GM10266 (cell line): ENCODE data around the gene RNU6-1.

Experiments
- DNase-seq: peaks from one replicate; pipeline ENCODE4 v3.0.0; 2012; ENCODE audit errors: extremely low spot score
- TF ChIP-seq, protein P1 (sequence below): IDR thresholded peaks from 2 replicates; pipeline ENCODE4 v1.5.1; 2012; ENCODE audit warnings: mild to moderate bottlenecking, low read depth; ENCODE audit not compliant: control insufficient read depth, insufficient read depth; ENCODE audit errors: missing control alignments

RNU6-1 gene

DNA sequence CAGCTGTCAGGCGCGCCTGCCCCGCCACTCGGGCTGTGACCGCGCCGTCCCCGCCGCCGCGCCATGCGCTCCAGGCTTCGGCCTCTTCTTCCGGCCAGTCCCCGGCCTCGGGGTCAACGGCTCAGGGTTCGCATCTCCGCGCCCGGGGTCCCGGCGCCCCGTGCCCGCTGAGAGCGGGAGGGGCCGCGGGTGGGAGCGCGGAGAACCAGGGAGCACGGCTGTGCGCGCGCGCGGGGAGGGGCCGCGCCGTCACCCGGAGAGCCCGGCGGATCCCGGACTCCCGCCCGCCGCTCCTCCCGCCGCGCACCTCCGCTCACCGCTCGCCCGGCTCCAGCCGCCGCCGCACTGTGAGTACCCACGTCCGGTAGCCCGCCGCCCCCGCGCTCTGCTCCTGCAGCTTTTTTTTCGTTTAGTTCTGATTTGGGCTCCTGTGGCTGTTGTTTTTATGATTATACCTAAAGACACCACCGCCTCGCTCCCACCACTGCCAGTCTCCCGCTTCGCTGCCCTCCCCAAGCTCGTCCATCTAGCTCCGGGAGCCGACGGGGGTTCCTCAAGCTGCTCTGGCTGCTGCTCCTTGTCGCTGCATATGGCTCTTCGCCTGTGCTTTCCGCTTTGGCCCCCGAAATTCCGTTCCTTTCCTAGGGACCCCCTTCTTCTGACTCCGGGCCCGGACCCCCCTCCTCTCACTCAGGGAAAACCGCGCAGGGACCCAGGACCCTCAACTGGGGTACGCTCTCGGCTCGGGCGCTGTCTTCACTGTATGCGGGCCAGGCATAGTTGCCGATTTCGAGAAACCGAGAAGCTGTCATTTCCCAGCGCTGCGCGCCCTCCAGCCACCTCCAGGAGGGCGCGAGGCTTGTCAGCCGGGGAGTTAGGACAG, 16.3 kb downstream of the RNU6-1 start:
- TF ChIP-seq, protein P1, sequence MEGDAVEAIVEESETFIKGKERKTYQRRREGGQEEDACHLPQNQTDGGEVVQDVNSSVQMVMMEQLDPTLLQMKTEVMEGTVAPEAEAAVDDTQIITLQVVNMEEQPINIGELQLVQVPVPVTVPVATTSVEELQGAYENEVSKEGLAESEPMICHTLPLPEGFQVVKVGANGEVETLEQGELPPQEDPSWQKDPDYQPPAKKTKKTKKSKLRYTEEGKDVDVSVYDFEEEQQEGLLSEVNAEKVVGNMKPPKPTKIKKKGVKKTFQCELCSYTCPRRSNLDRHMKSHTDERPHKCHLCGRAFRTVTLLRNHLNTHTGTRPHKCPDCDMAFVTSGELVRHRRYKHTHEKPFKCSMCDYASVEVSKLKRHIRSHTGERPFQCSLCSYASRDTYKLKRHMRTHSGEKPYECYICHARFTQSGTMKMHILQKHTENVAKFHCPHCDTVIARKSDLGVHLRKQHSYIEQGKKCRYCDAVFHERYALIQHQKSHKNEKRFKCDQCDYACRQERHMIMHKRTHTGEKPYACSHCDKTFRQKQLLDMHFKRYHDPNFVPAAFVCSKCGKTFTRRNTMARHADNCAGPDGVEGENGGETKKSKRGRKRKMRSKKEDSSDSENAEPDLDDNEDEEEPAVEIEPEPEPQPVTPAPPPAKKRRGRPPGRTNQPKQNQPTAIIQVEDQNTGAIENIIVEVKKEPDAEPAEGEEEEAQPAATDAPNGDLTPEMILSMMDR, result no peak
- DNase-seq, result peak; percentile 61

DNA sequence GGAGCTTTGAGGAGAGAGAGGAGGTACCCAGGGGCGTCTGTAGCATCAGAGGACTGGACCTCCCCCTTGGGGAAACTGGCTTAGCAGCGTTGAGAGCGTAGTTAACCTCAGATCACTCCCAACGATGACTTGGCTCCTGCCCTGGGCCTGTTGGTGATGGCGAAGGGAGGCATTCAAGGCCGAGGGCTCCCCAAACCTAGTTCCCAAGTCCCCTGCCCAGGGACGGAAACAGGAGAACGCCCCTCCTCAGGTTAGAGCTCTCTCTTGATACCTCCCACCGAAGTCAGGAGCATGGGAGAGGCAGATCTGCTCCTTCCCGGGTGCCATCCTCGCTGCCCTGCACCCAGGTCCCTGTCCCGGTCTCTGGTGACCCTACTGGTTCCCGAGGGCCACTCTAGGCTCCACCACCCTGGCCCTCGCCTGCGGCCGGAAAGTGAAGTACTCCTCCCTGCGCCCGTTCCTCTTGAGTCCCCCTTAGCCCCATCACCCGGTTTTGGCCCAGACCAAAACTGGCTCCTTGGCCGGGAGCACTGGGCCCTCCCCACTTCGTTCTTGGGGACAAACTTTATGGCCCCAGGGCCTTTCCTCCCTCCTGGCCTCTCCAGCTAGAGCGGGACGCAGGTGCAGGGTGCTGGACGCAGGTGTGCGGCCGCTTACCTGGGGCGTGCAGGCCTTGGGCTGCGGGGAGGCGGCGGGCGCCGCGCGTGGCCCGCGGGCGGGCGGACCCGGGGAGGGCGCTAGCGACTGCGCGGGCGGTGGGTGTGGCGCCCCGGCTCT, 17.1 kb downstream of the RNU6-1 start:
- TF ChIP-seq, protein P1, result no peak
- DNase-seq, result peak; percentile 51

DNA sequence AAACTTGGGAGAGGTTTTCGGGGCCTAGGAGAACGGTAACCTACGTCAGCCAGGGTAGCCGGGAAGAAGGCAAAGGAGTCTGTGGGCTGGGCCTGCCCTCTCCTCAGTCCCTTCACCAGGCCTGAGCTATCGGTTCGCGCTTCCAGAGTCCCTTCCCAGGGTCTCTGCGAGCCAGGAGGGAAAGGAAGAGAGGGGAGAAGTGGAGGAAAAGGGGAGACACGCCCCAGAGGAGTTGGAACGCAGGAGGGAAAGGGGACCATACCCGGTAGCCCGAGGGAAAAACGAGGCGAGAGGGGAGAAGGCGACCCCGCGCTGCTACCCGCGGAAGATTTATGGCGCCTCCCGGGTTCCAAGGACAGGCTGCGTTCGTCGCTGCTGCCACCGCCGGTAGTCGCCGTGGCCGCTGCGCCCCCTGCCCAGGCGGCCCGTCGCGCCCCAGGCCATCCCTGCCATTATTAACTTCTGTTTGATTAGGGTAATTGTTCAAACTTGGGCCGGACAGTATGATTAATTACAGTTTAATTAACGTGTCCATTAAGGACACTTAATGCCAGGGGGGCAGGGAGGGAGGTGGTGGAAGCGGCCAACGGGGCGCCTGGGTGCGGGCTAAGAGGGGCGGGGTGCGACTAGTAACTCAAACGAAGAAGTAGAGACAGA, 17.9 kb downstream of the RNU6-1 start:
- TF ChIP-seq, protein P1, result no peak
- peak; percentile 42 for DNase-seq

DNA sequence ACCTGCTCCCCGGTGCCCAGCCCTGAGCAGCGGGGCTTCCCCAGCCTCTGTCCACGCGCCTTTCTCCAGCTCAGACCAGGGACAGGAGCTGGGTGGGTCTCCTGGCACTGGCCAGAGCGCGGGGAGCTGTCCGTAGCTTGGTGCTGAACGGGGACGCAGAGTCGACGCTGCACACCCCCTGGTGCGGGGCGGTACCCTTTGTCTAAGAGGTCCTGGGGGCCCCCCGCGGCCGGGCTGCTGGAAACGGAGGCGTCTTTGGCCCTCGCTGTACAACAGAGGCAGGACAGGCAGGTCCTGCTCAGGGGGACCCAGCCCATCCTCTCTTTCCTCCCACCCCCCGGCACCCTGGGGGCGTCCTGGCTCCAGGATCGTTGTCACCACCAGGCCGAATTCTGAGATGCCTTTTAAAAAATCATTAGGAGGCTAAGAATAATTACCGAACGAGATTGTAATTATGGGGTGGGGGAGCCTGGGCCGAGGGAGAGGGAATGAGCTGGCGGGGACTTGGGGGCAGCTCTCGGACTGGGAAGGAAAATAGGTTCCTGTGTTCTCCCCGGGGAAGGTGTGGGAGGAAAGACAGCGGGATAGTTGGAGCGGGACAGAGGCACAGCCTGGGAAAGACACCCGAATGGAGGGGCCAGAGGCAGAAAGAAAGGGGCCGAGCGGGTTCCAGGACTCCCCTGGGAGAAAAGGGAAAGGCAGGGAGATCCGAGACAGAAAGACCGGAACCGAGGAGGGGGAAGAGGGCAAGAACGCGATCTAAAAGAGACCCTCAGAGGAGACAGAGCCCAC, 18.7 kb downstream of the RNU6-1 start:
- peak; percentile 80 for DNase-seq
- TF ChIP-seq, protein P1, result no peak

DNA sequence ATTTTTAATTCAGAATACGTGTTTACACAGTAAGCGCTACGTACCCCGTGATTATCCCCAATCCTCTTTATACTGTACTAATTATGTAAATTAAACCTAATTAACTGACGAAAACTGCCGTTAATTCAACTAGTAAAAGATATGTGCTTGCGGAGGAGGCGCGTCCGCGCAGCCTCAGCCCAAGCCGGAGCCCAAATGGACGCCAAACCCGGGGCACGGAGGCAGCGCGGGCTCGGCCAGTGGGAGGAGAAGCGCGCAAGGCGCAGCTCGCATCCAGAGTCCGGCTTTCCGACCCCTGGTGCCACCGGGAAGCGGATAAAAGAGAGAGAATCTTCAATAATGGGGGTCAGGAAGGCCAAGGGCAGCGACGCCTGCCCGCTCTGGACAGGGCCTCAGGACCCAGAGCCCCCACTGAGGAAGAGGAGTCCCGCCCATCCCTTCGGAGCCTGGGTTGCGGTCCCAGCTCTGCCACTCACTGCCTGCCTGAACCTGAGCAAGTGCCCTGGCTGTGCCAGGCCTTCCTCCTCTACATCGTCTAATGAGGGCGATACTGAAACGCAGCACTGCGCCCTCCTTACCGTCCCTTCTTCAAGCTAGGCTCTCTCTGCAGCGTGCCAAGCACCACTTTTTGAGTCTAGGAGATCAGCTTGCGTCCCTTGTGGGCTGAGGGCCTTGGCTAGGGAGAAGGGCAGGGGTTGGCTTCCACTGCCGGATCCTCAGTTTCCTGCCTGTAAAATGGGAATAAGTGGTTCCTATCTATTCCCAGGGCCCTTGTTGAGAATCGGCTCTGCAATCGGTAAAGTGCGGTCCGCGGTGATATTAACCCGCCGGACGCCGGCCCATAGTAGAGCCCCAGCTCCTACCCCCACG, 19.5 kb downstream of the RNU6-1 start:
- TF ChIP-seq, protein P1, result no peak
- peak; percentile 26 for DNase-seq

DNA sequence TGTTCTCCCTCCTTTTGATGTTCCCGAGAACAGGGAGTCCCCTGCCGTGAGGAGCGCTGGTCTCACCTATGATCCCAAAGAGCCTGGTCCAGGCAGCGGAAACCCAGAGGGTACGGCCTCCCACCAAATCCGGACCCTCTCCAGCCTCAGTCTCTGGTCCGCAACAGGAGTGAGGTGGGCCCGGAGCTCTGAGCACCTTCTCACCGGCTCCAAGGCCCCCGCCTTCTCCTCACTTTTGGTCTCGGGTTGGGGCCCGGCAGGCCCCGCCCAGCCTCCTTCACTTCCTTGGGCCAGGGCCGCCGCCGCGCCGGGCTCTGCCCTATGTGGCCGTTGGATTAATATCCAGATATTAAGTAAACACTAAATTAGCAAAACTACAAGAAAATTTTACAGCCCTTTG, 20.2 kb downstream of the RNU6-1 start:
- no peak for DNase-seq
- TF ChIP-seq, protein P1, result no peak
